HFF-Myc (cell line): Measurements from ENCODE around the gene LILRB3.

ENCODE experiments used
- DNase-seq: peaks from one replicate; pipeline ENCODE4 v3.0.0-alpha.2; 2011; ENCODE audit warnings: low read depth; ENCODE audit errors: extremely low read depth
- H3K4me3 ChIP-seq: replicated peaks from 2 replicates; pipeline ENCODE4 v1.5.1; 2011; ENCODE audit warnings: low read depth, mild to moderate bottlenecking, control low read depth, low read length
- TF ChIP-seq, protein P1 (sequence below): IDR thresholded peaks from 2 replicates; pipeline ENCODE4 v1.5.1; 2012; ENCODE audit warnings: mild to moderate bottlenecking, low read depth, low read length, control low read depth; ENCODE audit errors: missing control alignments

LILRB3 gene

GRCh38 chr19:54257116-54257480 lies 34.3 kb upstream of the LILRB3 start, which contains the start of gene LILRB5:
LILRB5 (minus strand) TSS chr19:54257273; CDS start chr19:54257193, 80 bp downstream.
- no peak within 1 kb of the TSS for H3K4me3 ChIP-seq
- no peak for DNase-seq

GRCh38 chr19:54256250-54257115 lies 33.7 kb upstream of the LILRB3 start:
- TF ChIP-seq, protein P1, sequence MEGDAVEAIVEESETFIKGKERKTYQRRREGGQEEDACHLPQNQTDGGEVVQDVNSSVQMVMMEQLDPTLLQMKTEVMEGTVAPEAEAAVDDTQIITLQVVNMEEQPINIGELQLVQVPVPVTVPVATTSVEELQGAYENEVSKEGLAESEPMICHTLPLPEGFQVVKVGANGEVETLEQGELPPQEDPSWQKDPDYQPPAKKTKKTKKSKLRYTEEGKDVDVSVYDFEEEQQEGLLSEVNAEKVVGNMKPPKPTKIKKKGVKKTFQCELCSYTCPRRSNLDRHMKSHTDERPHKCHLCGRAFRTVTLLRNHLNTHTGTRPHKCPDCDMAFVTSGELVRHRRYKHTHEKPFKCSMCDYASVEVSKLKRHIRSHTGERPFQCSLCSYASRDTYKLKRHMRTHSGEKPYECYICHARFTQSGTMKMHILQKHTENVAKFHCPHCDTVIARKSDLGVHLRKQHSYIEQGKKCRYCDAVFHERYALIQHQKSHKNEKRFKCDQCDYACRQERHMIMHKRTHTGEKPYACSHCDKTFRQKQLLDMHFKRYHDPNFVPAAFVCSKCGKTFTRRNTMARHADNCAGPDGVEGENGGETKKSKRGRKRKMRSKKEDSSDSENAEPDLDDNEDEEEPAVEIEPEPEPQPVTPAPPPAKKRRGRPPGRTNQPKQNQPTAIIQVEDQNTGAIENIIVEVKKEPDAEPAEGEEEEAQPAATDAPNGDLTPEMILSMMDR: no peak
- H3K4me3 ChIP-seq: no peak overlapping the region
- DNase-seq: no peak

More at GRCh38 chr19:54257116-54257480, 34.3 kb upstream of the LILRB3 start, which contains the start of gene LILRB5:
- TF ChIP-seq, protein P1: no peak

DNA sequence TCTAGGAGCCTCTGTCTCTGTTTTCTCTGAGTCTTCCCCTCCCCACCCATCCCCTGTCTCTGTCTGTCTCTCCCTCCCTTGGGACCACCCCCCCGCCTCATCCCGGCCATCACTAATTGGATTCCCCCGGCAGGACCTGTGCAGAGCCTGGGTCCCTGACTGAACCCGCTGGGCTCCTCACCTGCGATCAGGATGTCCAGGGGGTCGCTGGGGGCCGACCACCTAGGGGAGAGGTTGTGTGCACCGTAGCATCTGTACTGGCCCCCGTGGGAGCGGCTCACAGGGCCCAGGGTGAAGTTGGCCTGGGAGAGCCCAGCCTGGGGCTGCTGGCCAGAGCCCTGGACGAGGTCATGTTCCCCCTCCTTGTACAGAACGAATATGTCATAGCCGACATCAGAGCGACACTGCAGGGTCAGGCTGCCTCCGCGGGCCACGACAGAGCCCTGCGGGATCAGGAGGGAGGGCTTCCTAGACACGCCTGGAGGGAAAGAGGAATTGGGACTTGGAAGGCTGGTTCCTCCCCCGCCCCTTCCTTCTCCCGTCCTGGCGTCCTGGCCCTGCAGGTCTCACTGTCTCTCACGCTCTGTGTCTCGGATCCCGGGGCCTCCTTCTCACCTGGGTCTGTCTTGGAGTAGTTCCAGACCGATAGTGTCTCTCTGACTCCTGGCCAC lies 32.4 kb upstream of the LILRB3 start:
- no peak for DNase-seq

GRCh38 chr19:54254195-54254906 lies 31.5 kb upstream of the LILRB3 start:
- no peak overlapping the region for H3K4me3 ChIP-seq
- TF ChIP-seq, protein P1: no peak
- DNase-seq: no peak

More for the DNA sequence above, 32.4 kb upstream of the LILRB3 start:
- TF ChIP-seq, protein P1: no peak
- H3K4me3 ChIP-seq: no peak overlapping the region

DNA sequence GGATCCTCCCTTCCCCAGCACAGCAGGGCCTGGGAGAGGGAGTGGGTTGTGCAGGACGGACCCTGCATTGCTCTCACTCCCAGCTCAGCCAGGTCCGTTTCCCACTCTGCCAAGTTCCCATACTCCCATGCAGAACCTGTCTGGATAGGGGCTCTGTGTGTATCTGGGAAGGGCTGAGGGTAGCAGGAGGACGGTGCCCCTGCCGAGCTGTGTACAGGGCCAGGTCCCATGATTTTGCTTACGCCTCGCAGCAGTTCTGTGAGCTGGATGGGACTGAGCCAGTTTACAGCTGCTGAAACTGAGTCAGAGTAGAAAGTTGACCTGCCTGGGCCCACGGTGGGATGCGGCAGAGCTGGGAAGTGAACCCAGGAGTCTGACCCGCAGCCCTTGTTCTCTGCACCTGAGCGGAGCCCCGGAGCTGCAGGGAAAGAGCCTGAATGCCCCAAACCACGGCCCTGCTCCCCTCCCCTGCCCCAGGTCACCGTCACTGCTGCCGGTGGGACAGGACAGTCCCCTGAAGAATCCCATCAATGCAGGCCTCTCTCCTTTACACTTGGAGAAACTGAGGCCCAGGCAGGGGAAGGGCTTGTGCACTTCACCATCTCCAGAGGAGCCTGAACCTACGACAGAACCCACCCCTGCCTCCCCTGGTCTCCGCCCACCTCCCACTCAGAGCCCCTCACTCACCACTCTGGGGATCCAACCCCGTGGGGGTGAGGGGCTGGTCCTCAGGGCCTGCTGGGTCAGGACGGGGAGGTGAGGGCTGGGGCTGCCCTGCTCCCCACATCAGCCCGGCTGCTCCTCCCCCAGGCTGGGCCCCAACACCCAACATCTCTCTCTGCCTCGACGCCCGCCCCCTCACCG lies 30.8 kb upstream of the LILRB3 start:
- DNase-seq: no peak
- TF ChIP-seq, protein P1: no peak
- H3K4me3 ChIP-seq: no peak overlapping the region

GRCh38 chr19:54252845-54253244 lies 30.0 kb upstream of the LILRB3 start:
- no peak for DNase-seq
- TF ChIP-seq, protein P1: no peak
- no peak overlapping the region for H3K4me3 ChIP-seq
